Liver (tissue), 9 donors: Measurements from ENCODE around the gene NT5DC2. TPM values are rescaled to one million over a fixed set of nuclear protein-coding genes. Genes with fewer than 3 reads are reported as not detected.

Experiments used
- DNase-seq: peaks from one replicate; pipeline ENCODE4 v3.0.0-alpha.2; 2017; ENCODE audit warnings: low spot score
- H3K27ac ChIP-seq, 2 donors: one replicate each; pipeline ENCODE4 v1.7.0; 2013; ENCODE audit warnings: inconsistent platforms in 2 of 2, low read length in 2 of 2, control low read depth in 1 of 2, low read depth in 1 of 2, mild to moderate bottlenecking in 1 of 2
- H3K27me3 ChIP-seq, 4 donors: one replicate each; pipeline versions ENCODE4 v1.6.1 to v1.7.0; 2013; ENCODE audit warnings: low read length in 3 of 4, inconsistent platforms in 1 of 4, mild to moderate bottlenecking in 1 of 4, moderate library complexity in 1 of 4; ENCODE audit not compliant: control insufficient read depth in 4 of 4, insufficient read depth in 4 of 4
- H3K36me3 ChIP-seq, 4 donors: one replicate each; pipeline versions ENCODE4 v1.6.1 to v1.7.0; 2013; ENCODE audit warnings: low read length in 3 of 4, mild to moderate bottlenecking in 3 of 4, low read depth in 1 of 4, moderate library complexity in 1 of 4; ENCODE audit not compliant: control insufficient read depth in 4 of 4, insufficient read depth in 3 of 4
- H3K4me1 ChIP-seq, 4 donors: one replicate each; pipeline versions ENCODE4 v1.6.1 to v1.7.0; 2013; ENCODE audit warnings: low read length in 3 of 4, mild to moderate bottlenecking in 3 of 4, moderate library complexity in 1 of 4; ENCODE audit not compliant: control insufficient read depth in 4 of 4, insufficient read depth in 4 of 4
- H3K4me3 ChIP-seq, 3 donors: one replicate each; pipeline versions ENCODE4 v1.6.1 to v1.7.0; 2013; ENCODE audit warnings: low read length in 3 of 3, control low read depth in 1 of 3, low read depth in 1 of 3, mild to moderate bottlenecking in 1 of 3
- H3K9ac ChIP-seq, 2 donors: one replicate each; pipeline ENCODE4 v1.7.0; 2013; ENCODE audit warnings: low read length in 2 of 2, mild to moderate bottlenecking in 2 of 2, moderate library complexity in 2 of 2, control low read depth in 1 of 2, low read depth in 1 of 2
- H3K9me3 ChIP-seq, 4 donors: one replicate each; pipeline versions ENCODE4 v1.6.1 to v1.7.0; 2013; ENCODE audit warnings: low read length in 3 of 4; ENCODE audit not compliant: control insufficient read depth in 4 of 4
- EGR1 ChIP-seq, 2 donors: IDR thresholded peaks; 2 replicates each; pipeline ENCODE4 v1.6.1; 2016 to 2018; ENCODE audit warnings: antibody characterized with exemption in 2 of 2, low read depth in 2 of 2
- FOXA2 ChIP-seq: IDR thresholded peaks from 2 replicates; pipeline ENCODE4 v1.6.1; 2016; ENCODE audit warnings: antibody characterized with exemption
- GABPA ChIP-seq, 2 donors: IDR thresholded peaks in 1 of 2; conservative IDR thresholded peaks in 1 of 2; 2 replicates each; pipeline ENCODE4 v1.6.1; 2016; ENCODE audit warnings: antibody characterized with exemption in 2 of 2, mild to moderate bottlenecking in 1 of 2, moderate library complexity in 1 of 2
- HNF4A ChIP-seq, 2 donors: conservative IDR thresholded peaks; 2 replicates each; pipeline ENCODE4 v1.6.1; 2016; ENCODE audit warnings: antibody characterized with exemption in 2 of 2, mild to moderate bottlenecking in 2 of 2
- JUND ChIP-seq, 2 donors: IDR thresholded peaks; 2 replicates each; pipeline ENCODE4 v1.6.1; 2016; ENCODE audit warnings: antibody characterized with exemption in 2 of 2
- RAD21 ChIP-seq, 2 donors: IDR thresholded peaks; 2 replicates each; pipeline ENCODE4 v1.6.1; 2016; ENCODE audit warnings: antibody characterized with exemption in 2 of 2, mild to moderate bottlenecking in 2 of 2
- RXRA ChIP-seq, 2 donors: IDR thresholded peaks; 2 replicates each; pipeline ENCODE4 v1.6.1; 2017 to 2018; ENCODE audit warnings: antibody characterized with exemption in 2 of 2, mild to moderate bottlenecking in 1 of 2
- SP1 ChIP-seq: IDR thresholded peaks from 2 replicates; pipeline ENCODE4 v1.6.1; 2018; ENCODE audit warnings: antibody characterized with exemption, mild to moderate bottlenecking
- TAF1 ChIP-seq: conservative IDR thresholded peaks from 2 replicates; pipeline ENCODE4 v1.6.1; 2016; ENCODE audit warnings: antibody characterized with exemption, mild to moderate bottlenecking
- WGBS: extraction: QIAGEN DNeasy Blood & Tissue Kit; methylation state at CpG from one replicate; pipeline ENCODE4 v1.1.7; 2013; 5-methylcytosine and 5-hydroxymethylcytosine counted together
- polyA plus RNA-seq, 2 donors: library from polyadenylated mRNA; stranded (reverse) in 1 of 2; unstranded in 1 of 2; fragments of 200-250 nt in 1 of 2; fragments of >200 nt in 1 of 2; fragmentation: Nextera tagmentation in 1 of 2; extraction: Ambion mirVana in 1 of 2; gene quantifications; one replicate each; pipeline versions ENCODE4 v1.2.1 to v1.2.3, GENCODE V29; 2013 to 2015
- total RNA-seq, 2 donors: library from RNA; depleted of rRNA; stranded (reverse); fragments of >200 nt; gene quantifications; one replicate each; pipeline ENCODE4 v1.2.3, GENCODE V29; 2014
- TF ChIP-seq, protein P1 (sequence below): IDR thresholded peaks from 2 replicates; pipeline ENCODE4 v1.6.1; 2016; ENCODE audit warnings: antibody characterized with exemption, mild to moderate bottlenecking
- TF ChIP-seq, protein P2 (sequence below): IDR thresholded peaks from 2 replicates; pipeline ENCODE4 v1.6.1; 2016; ENCODE audit warnings: antibody characterized with exemption
- TF ChIP-seq, protein P3 (sequence below): IDR thresholded peaks from 2 replicates; pipeline ENCODE4 v1.6.1; 2016; ENCODE audit warnings: antibody characterized with exemption
- donor health status: healthy.
- donor health status: healthy.
- donor health status: healthy.
- donor health status: healthy.
- donor health status: healthy.

The NT5DC2 gene
- total and polyA plus RNA-seq, 4 donors = 2.8 to 20.9 (median 3.1) TPM

DNA sequence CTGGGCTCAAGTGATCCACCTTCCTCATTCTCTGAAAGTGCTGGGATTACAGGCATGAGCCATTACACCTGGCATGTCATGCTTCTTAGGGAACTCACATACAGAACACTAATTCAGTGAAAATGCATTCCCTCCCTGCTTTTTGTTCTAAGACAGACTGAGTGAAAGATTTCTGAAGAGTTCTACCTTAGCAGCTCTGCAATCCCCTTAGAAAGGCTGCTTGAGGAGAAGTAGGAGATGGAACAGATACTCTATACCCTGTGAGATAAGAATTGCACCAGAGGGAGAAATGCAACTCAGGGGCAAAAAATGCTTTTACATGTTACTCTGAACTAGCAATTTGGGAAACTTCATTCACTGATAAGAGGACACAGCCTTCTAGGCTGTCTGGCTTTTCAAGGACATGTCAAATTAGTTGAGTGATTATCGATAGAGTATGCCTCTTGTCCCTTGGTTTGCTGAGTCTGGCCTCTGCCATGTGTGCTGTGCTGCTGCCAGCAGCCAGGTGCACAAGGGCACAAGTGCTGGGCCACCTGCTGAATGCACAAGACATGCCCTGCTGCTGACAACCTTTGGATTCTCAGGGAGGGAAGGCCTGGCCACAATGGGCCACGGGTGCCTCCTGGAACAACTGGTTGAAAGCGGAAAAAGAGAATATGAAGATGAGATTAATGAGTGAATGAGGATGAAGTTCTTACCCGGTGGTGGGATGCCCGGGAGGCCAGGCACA lies 20.5 kb upstream of the NT5DC2 start:
- Histone ChIP-seq H3K4me1 (peaks cover 0 to 7% (median 0%) of the 10 kb centered on the region in 4 donors), H3K27ac (no peak overlapping the region), H3K36me3 (peaks cover 16 to 45% (median 27%) of the 10 kb centered on the region in 4 donors), H3K4me3 (no peak overlapping the region), H3K9me3 (no peaks in the 10 kb centered on the region), H3K27me3 (no peaks in the 10 kb centered on the region), H3K9ac (no peak overlapping the region)
- 79% methylated on average over 5 of the region's 5 CpGs for WGBS
- no peak for DNase-seq
- no peak for TF ChIP-seq SP1
- no peak for TF ChIP-seq HNF4A (conservative IDR thresholded peaks at IDR 0.05)
- no peak for TF ChIP-seq GABPA (IDR thresholded peaks at IDR 0.05 in 1 of 2, conservative IDR thresholded peaks at IDR 0.05 in 1 of 2)
- no peak for TF ChIP-seq TAF1
- TF ChIP-seq, protein P1, sequence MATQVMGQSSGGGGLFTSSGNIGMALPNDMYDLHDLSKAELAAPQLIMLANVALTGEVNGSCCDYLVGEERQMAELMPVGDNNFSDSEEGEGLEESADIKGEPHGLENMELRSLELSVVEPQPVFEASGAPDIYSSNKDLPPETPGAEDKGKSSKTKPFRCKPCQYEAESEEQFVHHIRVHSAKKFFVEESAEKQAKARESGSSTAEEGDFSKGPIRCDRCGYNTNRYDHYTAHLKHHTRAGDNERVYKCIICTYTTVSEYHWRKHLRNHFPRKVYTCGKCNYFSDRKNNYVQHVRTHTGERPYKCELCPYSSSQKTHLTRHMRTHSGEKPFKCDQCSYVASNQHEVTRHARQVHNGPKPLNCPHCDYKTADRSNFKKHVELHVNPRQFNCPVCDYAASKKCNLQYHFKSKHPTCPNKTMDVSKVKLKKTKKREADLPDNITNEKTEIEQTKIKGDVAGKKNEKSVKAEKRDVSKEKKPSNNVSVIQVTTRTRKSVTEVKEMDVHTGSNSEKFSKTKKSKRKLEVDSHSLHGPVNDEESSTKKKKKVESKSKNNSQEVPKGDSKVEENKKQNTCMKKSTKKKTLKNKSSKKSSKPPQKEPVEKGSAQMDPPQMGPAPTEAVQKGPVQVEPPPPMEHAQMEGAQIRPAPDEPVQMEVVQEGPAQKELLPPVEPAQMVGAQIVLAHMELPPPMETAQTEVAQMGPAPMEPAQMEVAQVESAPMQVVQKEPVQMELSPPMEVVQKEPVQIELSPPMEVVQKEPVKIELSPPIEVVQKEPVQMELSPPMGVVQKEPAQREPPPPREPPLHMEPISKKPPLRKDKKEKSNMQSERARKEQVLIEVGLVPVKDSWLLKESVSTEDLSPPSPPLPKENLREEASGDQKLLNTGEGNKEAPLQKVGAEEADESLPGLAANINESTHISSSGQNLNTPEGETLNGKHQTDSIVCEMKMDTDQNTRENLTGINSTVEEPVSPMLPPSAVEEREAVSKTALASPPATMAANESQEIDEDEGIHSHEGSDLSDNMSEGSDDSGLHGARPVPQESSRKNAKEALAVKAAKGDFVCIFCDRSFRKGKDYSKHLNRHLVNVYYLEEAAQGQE = no peak
- TF ChIP-seq RXRA (IDR thresholded peaks at IDR 0.05) = no peak

DNA sequence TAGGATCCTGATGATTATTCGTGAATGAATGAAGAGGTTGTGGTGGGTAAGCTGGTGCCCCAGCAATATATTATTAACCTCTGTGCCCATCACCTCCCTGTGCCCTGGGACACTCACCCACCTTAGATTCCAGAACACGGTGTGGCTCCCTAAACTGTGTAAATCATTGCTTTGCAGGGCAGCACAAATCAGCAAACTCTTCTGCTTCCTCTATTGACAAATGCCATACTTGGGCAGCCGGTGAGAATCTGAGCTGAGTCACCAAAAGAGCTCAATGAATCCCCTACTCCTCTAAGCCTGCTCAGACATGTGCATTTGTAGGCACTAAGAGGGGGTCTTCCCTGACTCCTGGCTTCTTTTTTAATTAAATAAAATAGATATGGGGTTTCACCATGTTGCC lies 18.4 kb upstream of the NT5DC2 start:
- peaks cover 0 to 7% (median 0%) of the 10 kb centered on the region in 4 donors for H3K4me1 ChIP-seq
- no peak overlapping the region for H3K27ac ChIP-seq
- H3K4me3 ChIP-seq = no peak overlapping the region
- no peak for TF ChIP-seq EGR1 (IDR thresholded peaks at IDR 0.05; ENCODE audit: low read depth in 2 of 2)
- no peak for TF ChIP-seq FOXA2
- TF ChIP-seq, protein P1 = no peak
- no peak for TF ChIP-seq RAD21 (IDR thresholded peaks at IDR 0.05)
- no peak for TF ChIP-seq TAF1
- no peak for TF ChIP-seq JUND (IDR thresholded peaks at IDR 0.05)
- TF ChIP-seq, protein P2, sequence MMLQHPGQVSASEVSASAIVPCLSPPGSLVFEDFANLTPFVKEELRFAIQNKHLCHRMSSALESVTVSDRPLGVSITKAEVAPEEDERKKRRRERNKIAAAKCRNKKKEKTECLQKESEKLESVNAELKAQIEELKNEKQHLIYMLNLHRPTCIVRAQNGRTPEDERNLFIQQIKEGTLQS = no peak
- no peak for TF ChIP-seq SP1
- TF ChIP-seq, protein P3, sequence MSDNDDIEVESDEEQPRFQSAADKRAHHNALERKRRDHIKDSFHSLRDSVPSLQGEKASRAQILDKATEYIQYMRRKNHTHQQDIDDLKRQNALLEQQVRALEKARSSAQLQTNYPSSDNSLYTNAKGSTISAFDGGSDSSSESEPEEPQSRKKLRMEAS = no peak
- H3K9me3 ChIP-seq = no peaks in the 10 kb centered on the region
- H3K9ac ChIP-seq = no peak overlapping the region
- DNase-seq = no peak
- 85% methylated on average over 3 of the region's 3 CpGs for WGBS
- H3K27me3 ChIP-seq = no peaks in the 10 kb centered on the region
- H3K36me3 ChIP-seq = peaks cover 15 to 41% (median 26%) of the 10 kb centered on the region in 4 donors
